CD8-positive, alpha-beta memory T cell (primary cell): ENCODE measurements around the gene PCDHA6. TPM values are rescaled to one million over a fixed set of nuclear protein-coding genes. Genes with fewer than 3 reads are reported as not detected.
"Not testable (repeated sequence)": the region's sequence is repeated elsewhere in the genome, so short reads cannot be mapped to it uniquely, and the experiment has no call there.

Experiments used
- CTCF ChIA-PET: fragments of 350-600 bp; sonication (Branson Sonifier 250); formaldehyde crosslinking; loops from one replicate; lab custom pipeline; 2021; ENCODE audit warnings: antibody characterized with exemption; lab: Charles Lee
- POLR2A ChIA-PET: fragments of 350-600 bp; sonication (Branson Sonifier 250); formaldehyde crosslinking; loops from one replicate; lab custom pipeline; 2021; ENCODE audit warnings: antibody characterized with exemption; lab: Charles Lee
- DNase-seq, 5 donors: peaks; one replicate each; pipeline versions ENCODE4 v3.0.0 to v3.0.0-alpha.2; 2020 to 2022; ENCODE audit warnings: mixed read lengths in 1 of 5
- H3K27ac ChIP-seq: one replicate; pipeline ENCODE4 v1.7.0; 2013; ENCODE audit warnings: low read depth, mild to moderate bottlenecking, low read length, moderate library complexity
- H3K27me3 ChIP-seq: 2 replicates; pipeline ENCODE4 v1.7.0; 2013; ENCODE audit warnings: low read length, mild to moderate bottlenecking; ENCODE audit not compliant: insufficient read depth, poor library complexity, severe bottlenecking
- H3K36me3 ChIP-seq: 2 replicates; pipeline ENCODE4 v1.7.0; 2013; ENCODE audit warnings: mild to moderate bottlenecking, low read length, moderate library complexity; ENCODE audit not compliant: insufficient read depth
- H3K4me1 ChIP-seq: 2 replicates; pipeline ENCODE4 v1.7.0; 2013; ENCODE audit warnings: mild to moderate bottlenecking, low read length, moderate library complexity; ENCODE audit not compliant: insufficient read depth
- H3K4me3 ChIP-seq: 2 replicates; pipeline ENCODE4 v1.7.0; 2013; ENCODE audit warnings: mild to moderate bottlenecking, low read length
- H3K9me3 ChIP-seq: 2 replicates; pipeline ENCODE4 v1.7.0; 2013; ENCODE audit warnings: mild to moderate bottlenecking, low read length
- H3K27ac Mint-ChIP-seq, 8 donors: one replicate each; pipeline ENCODE4 v1.8.0; 2020 to 2021; ENCODE audit warnings: mixed read lengths in 8 of 8, mild to moderate bottlenecking in 6 of 8, inconsistent platforms in 3 of 8, moderate library complexity in 3 of 8
- H3K27me3 Mint-ChIP-seq, 2 donors: one replicate each; pipeline ENCODE4 v1.8.0; 2020 to 2021; ENCODE audit warnings: mixed read lengths in 2 of 2, mild to moderate bottlenecking in 1 of 2, moderate library complexity in 1 of 2
- H3K36me3 Mint-ChIP-seq, 3 donors: one replicate each; pipeline ENCODE4 v1.8.0; 2020 to 2021; ENCODE audit warnings: mixed read lengths in 3 of 3, inconsistent platforms in 1 of 3, mild to moderate bottlenecking in 1 of 3
- H3K4me1 Mint-ChIP-seq, 3 donors: one replicate each; pipeline ENCODE4 v1.8.0; 2020 to 2021; ENCODE audit warnings: mixed read lengths in 3 of 3, inconsistent platforms in 1 of 3, mild to moderate bottlenecking in 1 of 3
- H3K4me3 Mint-ChIP-seq, 7 donors: one replicate each; pipeline ENCODE4 v1.8.0; 2020 to 2021; ENCODE audit warnings: mixed read lengths in 7 of 7, mild to moderate bottlenecking in 6 of 7, moderate library complexity in 4 of 7, inconsistent platforms in 2 of 7
- H3K9me3 Mint-ChIP-seq, 5 donors: one replicate each; pipeline ENCODE4 v1.8.0; 2020 to 2022; ENCODE audit warnings: mixed read lengths in 5 of 5, mild to moderate bottlenecking in 3 of 5, moderate library complexity in 2 of 5, inconsistent platforms in 1 of 5
- polyA plus RNA-seq: library from polyadenylated mRNA; unstranded; fragments of 300-500 nt; fragmentation: Illumina TruSeq; gene quantifications from one replicate; pipeline ENCODE4 v1.2.3, GENCODE V29; 2021
- total RNA-seq, 2 experiments: library from RNA; stranded (reverse); gene quantifications; one replicate each; pipeline ENCODE4 v1.2.3, GENCODE V29; 2021

Gene PCDHA6, protein sequence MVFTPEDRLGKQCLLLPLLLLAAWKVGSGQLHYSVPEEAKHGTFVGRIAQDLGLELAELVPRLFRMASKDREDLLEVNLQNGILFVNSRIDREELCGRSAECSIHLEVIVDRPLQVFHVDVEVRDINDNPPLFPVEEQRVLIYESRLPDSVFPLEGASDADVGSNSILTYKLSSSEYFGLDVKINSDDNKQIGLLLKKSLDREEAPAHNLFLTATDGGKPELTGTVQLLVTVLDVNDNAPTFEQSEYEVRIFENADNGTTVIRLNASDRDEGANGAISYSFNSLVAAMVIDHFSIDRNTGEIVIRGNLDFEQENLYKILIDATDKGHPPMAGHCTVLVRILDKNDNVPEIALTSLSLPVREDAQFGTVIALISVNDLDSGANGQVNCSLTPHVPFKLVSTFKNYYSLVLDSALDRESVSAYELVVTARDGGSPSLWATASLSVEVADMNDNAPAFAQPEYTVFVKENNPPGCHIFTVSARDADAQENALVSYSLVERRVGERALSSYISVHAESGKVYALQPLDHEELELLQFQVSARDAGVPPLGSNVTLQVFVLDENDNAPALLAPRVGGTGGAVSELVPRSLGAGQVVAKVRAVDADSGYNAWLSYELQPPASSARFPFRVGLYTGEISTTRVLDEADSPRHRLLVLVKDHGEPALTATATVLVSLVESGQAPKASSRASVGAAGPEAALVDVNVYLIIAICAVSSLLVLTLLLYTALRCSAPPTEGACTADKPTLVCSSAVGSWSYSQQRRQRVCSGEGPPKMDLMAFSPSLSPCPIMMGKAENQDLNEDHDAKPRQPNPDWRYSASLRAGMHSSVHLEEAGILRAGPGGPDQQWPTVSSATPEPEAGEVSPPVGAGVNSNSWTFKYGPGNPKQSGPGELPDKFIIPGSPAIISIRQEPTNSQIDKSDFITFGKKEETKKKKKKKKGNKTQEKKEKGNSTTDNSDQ
- total RNA-seq (not detected), polyA plus RNA-seq (not detected)

GRCh38 chr5:140827704-140828361, at the start of gene PCDHA6:
Gene PCDHA6, plus strand, starts transcription at chr5:140827960. Its CDS starts 132 bp downstream, at chr5:140828092.
- CTCF ChIA-PET = no interaction called here

GRCh38 chr5:140780512-140780911, 47.2 kb upstream of the PCDHA6 start:
- no peaks in the 10 kb centered on the region for H3K4me1 ChIP-seq
- Mint-ChIP-seq H3K9me3 (peaks cover 47 to 91% (median 77%) of the 10 kb centered on the region in 5 donors), H3K27ac (no peak overlapping the region), H3K36me3 (peaks cover 0 to 31% (median 0%) of the 10 kb centered on the region in 3 donors), H3K4me3 (no peak overlapping the region), H3K4me1 (no peaks in the 10 kb centered on the region), H3K27me3 (peaks cover 20 to 37% of the 10 kb centered on the region in 2 donors)
- H3K4me3 ChIP-seq = no peak overlapping the region
- ChIA-PET POLR2A (no interaction called here), CTCF (no interaction called here)
- H3K9me3 ChIP-seq = peaks cover 6% of the 10 kb centered on the region
- no peaks in the 10 kb centered on the region for H3K36me3 ChIP-seq
- no peak for DNase-seq
- H3K27ac ChIP-seq = no peak overlapping the region
- peaks cover 3% of the 10 kb centered on the region for H3K27me3 ChIP-seq

More at GRCh38 chr5:140827704-140828361, at the start of gene PCDHA6:
- H3K4me1 Mint-ChIP-seq = no peaks in the 10 kb centered on the region
- POLR2A ChIA-PET = no interaction called here
- Histone ChIP-seq H3K9me3 (no peaks in the 10 kb centered on the region), H3K36me3 (no peaks in the 10 kb centered on the region), H3K4me1 (no peaks in the 10 kb centered on the region), H3K27me3 (no peaks in the 10 kb centered on the region), H3K27ac (no peak within 1 kb of the TSS), H3K4me3 (no peak within 1 kb of the TSS)
- no peak for DNase-seq
- peaks cover 14 to 39% (median 27%) of the 10 kb centered on the region in 5 donors for H3K9me3 Mint-ChIP-seq
- H3K27me3 Mint-ChIP-seq = peaks cover 21 to 47% of the 10 kb centered on the region in 2 donors
- H3K27ac Mint-ChIP-seq = peak within 1 kb of the TSS in 1 of 8 donors; percentile 42
- no peak within 1 kb of the TSS for H3K4me3 Mint-ChIP-seq
- peaks cover 0 to 12% (median 0%) of the 10 kb centered on the region in 3 donors for H3K36me3 Mint-ChIP-seq

- ChIA-PET CTCF (no interaction called here), POLR2A (no interaction called here)
- no peaks in the 10 kb centered on the region for H3K36me3 ChIP-seq
- Mint-ChIP-seq H3K27ac (no peak within 1 kb of the TSS), H3K4me3 (no peak within 1 kb of the TSS), H3K36me3 (peaks cover 0 to 21% (median 2%) of the 10 kb centered on the region in 3 donors), H3K4me1 (no peaks in the 10 kb centered on the region), H3K27me3 (peaks cover 20 to 49% of the 10 kb centered on the region in 2 donors), H3K9me3 (peaks cover 37 to 81% (median 64%) of the 10 kb centered on the region in 5 donors)
- H3K4me3 ChIP-seq = no peak within 1 kb of the TSS
- H3K27ac ChIP-seq = no peak within 1 kb of the TSS
- H3K4me1 ChIP-seq = no peaks in the 10 kb centered on the region
- DNase-seq = no peak
- peaks cover 3% of the 10 kb centered on the region for H3K27me3 ChIP-seq
- H3K9me3 ChIP-seq = peaks cover 13% of the 10 kb centered on the region
Observed at GRCh38 chr5:140785905-140786686, 41.7 kb upstream of the PCDHA6 start, which contains the start of gene PCDHA1. Gene PCDHA1, plus strand, starts transcription at chr5:140786140.

- H3K36me3 ChIP-seq, DNase-seq, H3K27ac ChIP-seq, H3K4me3 ChIP-seq, H3K4me1 Mint-ChIP-seq, H3K27me3 ChIP-seq, H3K4me1 ChIP-seq, H3K27ac Mint-ChIP-seq, POLR2A ChIA-PET, H3K4me3 Mint-ChIP-seq, CTCF ChIA-PET: not testable (repeated sequence)
- H3K9me3 Mint-ChIP-seq = peaks cover 30 to 81% (median 60%) of the 10 kb centered on the region in 5 donors
- H3K9me3 ChIP-seq = peaks cover 10% of the 10 kb centered on the region
- H3K36me3 Mint-ChIP-seq = peaks cover 0 to 15% (median 2%) of the 10 kb centered on the region in 3 donors
- H3K27me3 Mint-ChIP-seq = peaks cover 24 to 54% of the 10 kb centered on the region in 2 donors
Observed at GRCh38 chr5:140787422-140787821, 40.3 kb upstream of the PCDHA6 start.

GRCh38 chr5:140787849-140788504, 39.8 kb upstream of the PCDHA6 start:
- H3K4me1 Mint-ChIP-seq, CTCF ChIA-PET, H3K36me3 ChIP-seq, DNase-seq, H3K4me1 ChIP-seq, H3K4me3 Mint-ChIP-seq, POLR2A ChIA-PET, H3K27ac ChIP-seq, H3K27me3 ChIP-seq, H3K4me3 ChIP-seq: not testable (repeated sequence)
- Mint-ChIP-seq H3K9me3 (peaks cover 30 to 79% (median 60%) of the 10 kb centered on the region in 5 donors), H3K27me3 (peaks cover 24 to 52% of the 10 kb centered on the region in 2 donors), H3K27ac (peak overlapping the region in 1 of 8 donors; percentile 72), H3K36me3 (peaks cover 0 to 15% (median 2%) of the 10 kb centered on the region in 3 donors)
- H3K9me3 ChIP-seq = peaks cover 11% of the 10 kb centered on the region

DNA sequence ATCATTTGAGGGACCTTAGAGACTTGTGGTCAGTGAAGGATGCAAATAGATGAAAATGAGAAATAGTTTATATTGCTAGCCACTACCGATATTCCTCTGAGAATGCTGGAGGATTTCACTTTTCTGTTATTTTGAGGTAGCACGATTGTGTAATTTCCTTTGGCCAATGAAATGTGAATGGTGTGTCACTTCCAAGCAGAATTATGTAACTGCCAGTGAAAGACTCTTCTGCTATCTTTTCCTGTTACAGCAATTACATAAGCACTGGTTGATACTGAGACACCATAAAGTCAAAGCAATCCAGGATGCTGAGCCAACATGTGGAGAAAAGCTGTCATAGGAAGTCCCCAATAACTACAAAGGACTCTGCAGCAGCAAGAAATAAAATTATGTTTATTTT, 36.7 kb upstream of the PCDHA6 start:
- no peaks in the 10 kb centered on the region for H3K4me1 ChIP-seq
- H3K4me3 ChIP-seq = no peak overlapping the region
- Mint-ChIP-seq H3K4me1 (no peaks in the 10 kb centered on the region), H3K27ac (no peak overlapping the region), H3K27me3 (peaks cover 31 to 54% of the 10 kb centered on the region in 2 donors), H3K4me3 (no peak overlapping the region), H3K36me3 (peaks cover 2 to 7% (median 2%) of the 10 kb centered on the region in 3 donors), H3K9me3 (peaks cover 33 to 76% (median 67%) of the 10 kb centered on the region in 5 donors)
- H3K27ac ChIP-seq = no peak overlapping the region
- H3K36me3 ChIP-seq = no peaks in the 10 kb centered on the region
- no peaks in the 10 kb centered on the region for H3K27me3 ChIP-seq
- CTCF ChIA-PET = no interaction called here
- POLR2A ChIA-PET = no interaction called here
- H3K9me3 ChIP-seq = peaks cover 11% of the 10 kb centered on the region
- DNase-seq = no peak
